Erythroblast (primary cell): ENCODE data around the gene PHF21B.

Source experiments
- GATA1 ChIP-seq: IDR thresholded peaks from 2 replicates; pipeline ENCODE4 v1.6.1; 2011; ENCODE audit warnings: low read depth, mild to moderate bottlenecking, control low read depth, low read length, moderate library complexity
- POLR2A ChIP-seq: IDR thresholded peaks from 2 replicates; pipeline ENCODE4 v1.6.1; 2011; ENCODE audit warnings: mild to moderate bottlenecking, low read length

DNA sequence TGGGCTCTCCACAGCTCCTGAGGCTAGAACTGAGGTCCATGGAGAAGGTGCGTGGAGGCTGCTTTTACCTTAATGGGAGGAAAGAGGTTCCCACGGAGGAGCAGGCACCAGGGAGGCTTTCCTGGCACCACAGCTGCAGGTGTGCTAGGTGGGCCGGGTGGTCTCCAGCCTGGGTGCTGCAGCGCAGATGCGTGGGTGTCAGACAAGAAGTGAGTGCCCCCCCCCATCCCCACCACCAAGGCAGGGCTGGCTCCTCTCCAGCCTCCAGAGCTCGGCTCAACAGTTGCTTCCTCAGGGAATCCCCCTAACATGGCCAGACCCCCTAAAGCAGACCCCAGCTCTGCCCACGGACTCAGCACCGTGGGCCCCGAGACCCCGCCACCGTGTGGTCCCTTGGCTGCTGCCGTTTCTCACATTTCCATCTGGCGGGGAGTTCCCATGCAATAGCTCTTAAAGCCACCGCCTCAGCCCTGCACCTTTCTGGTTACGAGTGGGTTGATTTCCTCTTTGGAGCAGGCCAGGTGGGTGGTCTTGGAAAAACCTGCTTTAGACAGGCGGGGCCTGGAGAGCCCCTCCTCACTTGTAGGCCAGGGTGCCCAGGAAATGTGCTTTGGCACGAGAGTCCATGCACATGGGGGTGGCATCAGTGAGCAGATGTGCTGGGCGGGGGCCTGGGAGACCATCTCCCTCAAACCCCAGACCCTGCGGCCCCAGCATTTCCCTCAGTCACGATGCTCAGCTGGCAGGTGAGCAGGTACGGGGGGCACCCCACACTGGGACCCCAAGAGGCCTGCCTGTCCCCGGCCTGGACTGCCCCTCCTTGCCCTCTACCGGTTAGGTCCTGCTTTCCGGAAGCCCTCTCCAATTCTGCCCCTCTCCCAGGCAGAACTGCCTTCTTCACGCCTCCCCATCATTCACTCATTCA lies 163.7 kb downstream of the PHF21B start:
- TF ChIP-seq POLR2A, result no peak
- no peak for TF ChIP-seq GATA1
